Measurements from ENCODE around the gene DYNC2H1. TPM values are rescaled to one million over a fixed set of nuclear protein-coding genes. Genes with fewer than 3 reads are reported as not detected.

DYNC2H1 gene
- total and polyA plus RNA-seq, 7 donors = 0.46 to 29.1 (median 21.3) TPM

- H3K9me3 ChIP-seq = no peaks in the 10 kb centered on the region
- no peak overlapping the region for H3K27ac ChIP-seq
- peaks cover 0 to 37% (median 0%) of the 10 kb centered on the region in 4 donors for H3K36me3 ChIP-seq
- H3K4me3 ChIP-seq = no peak overlapping the region
- 53 to 64% methylated on average over 7 of the region's 7 CpGs for WGBS, 2 donors
- no peaks in the 10 kb centered on the region for H3K4me1 ChIP-seq
- intact Hi-C loops (cut with DNase I) = no loop called here
- H3K27me3 ChIP-seq = no peaks in the 10 kb centered on the region
- no peak for DNase-seq
- TF ChIP-seq POLR2A (IDR thresholded peaks at IDR 0.05) (no peak), EP300 (IDR thresholded peaks at IDR 0.05) (no peak), POLR2AphosphoS5 (IDR thresholded peaks at IDR 0.05) (no peak), CTCF (IDR thresholded peaks at IDR 0.05) (no peak)
Measured at GRCh38 chr11:103325686-103326069, 216.5 kb downstream of the DYNC2H1 start.

GRCh38 chr11:103326070-103326794, 217.0 kb downstream of the DYNC2H1 start:
- Histone ChIP-seq H3K36me3 (peaks cover 0 to 34% (median 0%) of the 10 kb centered on the region in 4 donors), H3K9me3 (no peaks in the 10 kb centered on the region), H3K4me1 (no peaks in the 10 kb centered on the region), H3K27me3 (no peaks in the 10 kb centered on the region), H3K4me3 (no peak overlapping the region), H3K27ac (no peak overlapping the region)
- intact Hi-C loops (cut with DNase I) = no loop called here
- no peak for DNase-seq
- WGBS, 2 donors = 69 to 74% methylated on average over 25 of the region's 25 CpGs
- no peak for TF ChIP-seq CTCF (IDR thresholded peaks at IDR 0.05)
- TF ChIP-seq EP300 (IDR thresholded peaks at IDR 0.05) = no peak
- no peak for TF ChIP-seq POLR2AphosphoS5 (IDR thresholded peaks at IDR 0.05)
- TF ChIP-seq POLR2A (IDR thresholded peaks at IDR 0.05) = no peak

GRCh38 chr11:103327721-103328120, 218.5 kb downstream of the DYNC2H1 start:
- TF ChIP-seq CTCF (IDR thresholded peaks at IDR 0.05) (no peak), EP300 (IDR thresholded peaks at IDR 0.05) (no peak), POLR2A (IDR thresholded peaks at IDR 0.05) (no peak), POLR2AphosphoS5 (IDR thresholded peaks at IDR 0.05) (no peak)
- Histone ChIP-seq H3K27me3 (no peaks in the 10 kb centered on the region), H3K9me3 (no peaks in the 10 kb centered on the region), H3K27ac (no peak overlapping the region), H3K4me1 (no peaks in the 10 kb centered on the region), H3K4me3 (no peak overlapping the region), H3K36me3 (peaks cover 0 to 20% (median 0%) of the 10 kb centered on the region in 4 donors)
- intact Hi-C loops (cut with DNase I) = no loop called here
- WGBS, 2 donors = 72 to 87% methylated on average over 5 of the region's 5 CpGs
- no peak for DNase-seq

- no peak for TF ChIP-seq CTCF (IDR thresholded peaks at IDR 0.05)
- no peak for TF ChIP-seq POLR2AphosphoS5 (IDR thresholded peaks at IDR 0.05)
- TF ChIP-seq EP300 (IDR thresholded peaks at IDR 0.05) = no peak
- TF ChIP-seq POLR2A (IDR thresholded peaks at IDR 0.05) = no peak
- intact Hi-C loops (cut with DNase I) = no loop called here
- H3K36me3 ChIP-seq = peaks cover 0 to 5% (median 0%) of the 10 kb centered on the region in 4 donors
- DNase-seq = no peak
- no peaks in the 10 kb centered on the region for H3K9me3 ChIP-seq
- 72 to 85% methylated on average over 6 of the region's 6 CpGs for WGBS, 2 donors
- H3K27me3 ChIP-seq = no peaks in the 10 kb centered on the region
- no peak overlapping the region for H3K4me3 ChIP-seq
- H3K27ac ChIP-seq = no peak overlapping the region
- H3K4me1 ChIP-seq = no peaks in the 10 kb centered on the region
Measured at GRCh38 chr11:103332409-103332808, 223.2 kb downstream of the DYNC2H1 start.

Data from sigmoid colon (tissue), 7 donors.